Small intestine (tissue), 7 donors: ENCODE data around the gene URAD. TPM values are rescaled to one million over a fixed set of nuclear protein-coding genes. Genes with fewer than 3 reads are reported as not detected.
"Not testable (repeated sequence)": the region's sequence is repeated elsewhere in the genome, so short reads cannot be mapped to it uniquely, and the experiment has no call there.

Experiments used
- DNase-seq, 2 donors: peaks; one replicate each; pipeline versions ENCODE4 v3.0.0 to v3.0.0-alpha.2; 2013
- FAIRE-seq: peaks from 2 replicates; lab custom pipeline; 2012; peaks lifted over from hg19 to GRCh38; lab: Jason Lieb, UNC
- H3K27ac ChIP-seq, 3 donors: one replicate each; pipeline ENCODE4 v1.5.1; 2013; ENCODE audit warnings: low read length in 2 of 3, mild to moderate bottlenecking in 2 of 3, control low read depth in 1 of 3, inconsistent platforms in 1 of 3, low read depth in 1 of 3, moderate library complexity in 1 of 3
- H3K27me3 ChIP-seq, 3 donors: one replicate each; pipeline ENCODE4 v1.6.1; 2013; ENCODE audit warnings: low read length in 3 of 3, inconsistent platforms in 1 of 3; ENCODE audit not compliant: control insufficient read depth in 3 of 3, insufficient read depth in 3 of 3
- H3K36me3 ChIP-seq, 3 donors: one replicate each; pipeline ENCODE4 v1.6.1; 2013; ENCODE audit warnings: low read length in 3 of 3, inconsistent platforms in 1 of 3, low read depth in 1 of 3, mild to moderate bottlenecking in 1 of 3, moderate library complexity in 1 of 3; ENCODE audit not compliant: control insufficient read depth in 3 of 3, insufficient read depth in 2 of 3
- H3K4me1 ChIP-seq, 3 donors: one replicate each; pipeline ENCODE4 v1.6.1; 2013; ENCODE audit warnings: low read length in 2 of 3, inconsistent platforms in 1 of 3, low read depth in 1 of 3, mild to moderate bottlenecking in 1 of 3, moderate library complexity in 1 of 3; ENCODE audit not compliant: control insufficient read depth in 3 of 3, insufficient read depth in 2 of 3
- H3K4me3 ChIP-seq, 3 donors: one replicate each; pipeline ENCODE4 v1.5.1; 2013; ENCODE audit warnings: low read length in 3 of 3, control low read depth in 1 of 3, inconsistent platforms in 1 of 3, low read depth in 1 of 3, mild to moderate bottlenecking in 1 of 3, moderate library complexity in 1 of 3
- H3K9me3 ChIP-seq, 2 donors: one replicate each; pipeline ENCODE4 v1.6.1; 2013; ENCODE audit warnings: low read depth in 1 of 2, low read length in 1 of 2; ENCODE audit not compliant: control insufficient read depth in 2 of 2, insufficient read depth in 1 of 2
- WGBS, 3 donors: extraction: QIAGEN DNeasy Blood & Tissue Kit; methylation state at CpG; one replicate each; pipeline ENCODE4 v1.1.7; 2013; 5-methylcytosine and 5-hydroxymethylcytosine counted together
- polyA plus RNA-seq, 4 donors: library from polyadenylated mRNA; stranded (reverse) in 3 of 4; unstranded in 1 of 4; fragments of 200-250 nt in 3 of 4; fragments of 120-200 nt in 1 of 4; gene quantifications; one replicate each; pipeline versions ENCODE4 v1.2.1 to v1.2.3, GENCODE V29; 2013
- donor health status: healthy with polysubstance abuse.
- donor health status: control.
- donor health status: control.
- donor health status: Bipolar disorder and iron deficiency.
- donor health status: healthy.

The URAD gene
- polyA plus RNA-seq, 4 donors: 12.5 to 59.8 (median 34.1) TPM

DNA sequence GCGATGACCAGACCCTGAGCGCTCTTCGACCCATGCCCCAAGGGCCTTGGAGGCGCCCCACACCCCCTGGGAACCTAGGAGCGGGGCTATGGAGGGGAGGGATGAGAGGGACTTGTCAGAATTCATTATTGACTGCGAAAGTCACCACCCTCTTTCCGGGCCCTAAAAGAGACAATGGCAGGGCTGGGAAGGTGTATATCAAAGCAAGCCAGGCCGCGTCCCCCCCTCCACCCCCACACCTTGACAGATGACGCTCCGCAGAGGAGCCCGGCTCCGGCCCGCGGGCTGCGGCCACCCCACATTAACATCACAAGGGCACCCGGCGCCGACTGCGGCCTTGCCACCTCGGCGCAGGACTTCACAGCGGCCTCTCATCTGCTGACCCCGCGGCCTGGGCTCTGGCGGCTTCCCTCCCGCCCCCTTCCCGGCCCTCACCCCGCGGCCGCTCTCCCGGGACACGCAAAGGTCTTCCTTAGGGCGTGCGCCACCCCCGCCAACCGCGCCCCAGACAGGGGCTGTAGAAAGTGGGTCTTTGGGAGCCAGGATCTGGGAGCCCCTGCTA lies 21.8 kb downstream of the URAD start:
- Histone ChIP-seq H3K4me3 (peak overlapping the region; percentile 78 to 97 (median 89)), H3K27me3 (peaks cover 0 to 52% (median 51%) of the 10 kb centered on the region in 3 donors), H3K4me1 (peaks cover 0 to 16% (median 0%) of the 10 kb centered on the region in 3 donors), H3K36me3 (peaks cover 0 to 59% (median 4%) of the 10 kb centered on the region in 3 donors), H3K27ac (peak overlapping the region; percentile 90 to 98 (median 97)), H3K9me3 (no peaks in the 10 kb centered on the region)
- WGBS, 3 donors: 3 to 7% (median 4%) methylated on average over 33 to 38 of the region's 38 CpGs
- DNase-seq (peak; percentile 44 to 50), FAIRE-seq (no peak)

DNA sequence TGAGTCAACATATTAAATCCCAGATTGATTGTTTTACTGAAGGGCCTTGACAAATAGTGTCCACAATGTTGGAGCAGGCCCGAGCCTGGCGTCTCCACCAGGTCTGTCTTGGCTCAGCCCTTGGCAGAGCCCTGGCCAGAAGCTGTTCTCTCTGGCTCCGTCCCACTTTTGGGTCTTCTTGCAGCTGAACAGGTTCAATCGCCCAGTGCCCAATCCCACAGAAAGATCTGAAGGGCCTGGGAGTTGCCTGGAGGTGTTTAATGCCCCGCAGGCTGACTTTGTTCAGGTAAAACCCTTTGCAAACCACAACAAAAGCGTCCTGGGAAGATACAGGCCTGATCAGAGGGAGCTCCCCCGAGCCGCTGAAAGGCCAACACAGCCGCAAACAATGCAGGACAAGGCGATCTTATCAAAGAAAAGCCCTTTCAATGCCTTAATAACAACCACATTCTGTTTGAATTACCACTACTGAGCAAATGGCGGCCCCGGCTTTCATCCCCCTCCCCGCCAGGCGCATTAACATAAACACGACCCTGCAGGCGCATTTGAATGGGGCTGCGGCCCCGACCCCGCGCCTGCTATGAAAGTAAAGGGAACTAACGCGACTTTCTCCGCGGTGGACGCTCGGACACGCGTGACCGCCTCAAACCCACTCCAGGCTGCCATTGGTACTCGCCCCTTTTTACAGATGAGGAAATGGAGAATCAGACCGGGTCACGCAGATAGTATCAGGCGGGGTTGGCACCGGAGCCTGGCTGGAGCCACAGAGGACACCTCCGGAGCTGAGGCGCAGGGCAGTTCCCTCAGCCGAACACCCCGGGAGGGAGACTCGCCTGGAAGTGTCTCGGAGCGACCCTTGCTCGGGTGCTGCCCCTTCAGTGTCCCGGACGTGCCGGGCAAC lies 22.5 kb downstream of the URAD start:
- DNase-seq (peak; percentile 55 to 64), FAIRE-seq (no peak)
- Histone ChIP-seq H3K27ac (peak overlapping the region; percentile 90 to 98 (median 97)), H3K4me3 (peak overlapping the region; percentile 78 to 97 (median 89)), H3K4me1 (peaks cover 0 to 14% (median 3%) of the 10 kb centered on the region in 3 donors), H3K27me3 (peaks cover 0 to 52% (median 51%) of the 10 kb centered on the region in 3 donors), H3K9me3 (no peaks in the 10 kb centered on the region), H3K36me3 (peaks cover 0 to 66% (median 4%) of the 10 kb centered on the region in 3 donors)
- WGBS, 3 donors: 2 to 7% (median 6%) methylated on average over 44 to 45 of the region's 45 CpGs

DNA sequence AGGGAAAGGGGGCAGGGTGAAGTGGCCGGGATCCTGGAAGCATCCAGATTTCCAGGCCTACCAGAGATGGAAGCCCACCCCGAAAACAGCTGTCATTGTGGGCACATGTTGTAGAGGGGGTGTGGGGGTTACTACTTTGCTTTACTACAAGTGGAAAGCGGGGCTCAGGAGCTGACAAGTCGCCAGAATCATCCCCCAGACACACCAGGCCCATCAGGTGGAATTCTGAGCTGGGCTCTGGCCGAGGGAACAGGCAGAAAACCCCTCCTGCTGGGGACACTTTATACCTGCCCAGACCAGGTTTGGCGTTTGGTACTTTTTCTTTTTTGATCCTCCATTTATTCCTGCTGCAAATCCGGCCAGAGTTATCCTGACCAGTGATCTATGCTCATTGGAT lies 23.2 kb downstream of the URAD start:
- no peak for FAIRE-seq
- Histone ChIP-seq H3K4me3 (peak overlapping the region; percentile 78 to 97 (median 89)), H3K27me3 (peaks cover 0 to 50% (median 49%) of the 10 kb centered on the region in 3 donors), H3K4me1 (peaks cover 0 to 16% (median 3%) of the 10 kb centered on the region in 3 donors), H3K27ac (peak overlapping the region; percentile 90 to 98 (median 97)), H3K9me3 (no peaks in the 10 kb centered on the region), H3K36me3 (peaks cover 0 to 67% (median 4%) of the 10 kb centered on the region in 3 donors)
- peak in 1 of 2 donors; percentile 48 for DNase-seq
- 13 to 28% (median 22%) methylated on average over 7 of the region's 7 CpGs for WGBS, 3 donors

DNA sequence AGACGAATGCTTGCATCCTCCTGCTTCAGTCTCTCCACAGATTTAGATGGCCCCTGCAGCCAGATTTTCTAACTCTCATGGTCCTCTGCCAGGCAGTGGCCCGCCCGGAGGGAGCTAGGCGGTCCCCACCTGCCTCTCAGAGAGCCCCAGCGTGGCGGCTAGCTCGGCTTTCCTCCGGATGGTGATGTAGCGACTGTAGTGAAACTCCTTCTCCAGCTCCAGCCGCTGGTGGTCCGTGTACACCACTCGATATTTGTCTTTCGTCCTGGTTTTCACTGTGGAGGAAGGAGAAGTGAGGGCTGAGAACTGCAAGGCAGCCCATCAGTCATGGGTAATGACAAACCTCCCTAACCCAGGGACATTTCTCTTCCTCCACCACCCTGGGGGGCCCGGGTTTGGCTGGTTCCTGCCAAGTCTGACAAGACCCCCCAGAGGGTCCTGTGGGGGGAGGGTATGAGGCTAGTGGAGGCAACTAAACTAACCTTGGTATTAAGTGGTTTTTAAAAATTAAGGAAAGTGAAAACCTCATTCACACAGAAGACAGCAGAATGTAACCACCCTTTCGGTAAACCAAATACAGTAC lies 23.7 kb downstream of the URAD start:
- Histone ChIP-seq H3K4me3 (peak overlapping the region; percentile 78 to 97 (median 89)), H3K27ac (peak overlapping the region; percentile 90 to 98 (median 97)), H3K9me3 (no peaks in the 10 kb centered on the region), H3K36me3 (peaks cover 0 to 67% (median 4%) of the 10 kb centered on the region in 3 donors), H3K4me1 (peaks cover 0 to 18% (median 3%) of the 10 kb centered on the region in 3 donors), H3K27me3 (peaks cover 0 to 50% (median 49%) of the 10 kb centered on the region in 3 donors)
- no peak for FAIRE-seq
- WGBS, 3 donors: 4 to 14% (median 10%) methylated on average over 15 of the region's 15 CpGs
- peak; percentile 35 to 60 for DNase-seq

DNA sequence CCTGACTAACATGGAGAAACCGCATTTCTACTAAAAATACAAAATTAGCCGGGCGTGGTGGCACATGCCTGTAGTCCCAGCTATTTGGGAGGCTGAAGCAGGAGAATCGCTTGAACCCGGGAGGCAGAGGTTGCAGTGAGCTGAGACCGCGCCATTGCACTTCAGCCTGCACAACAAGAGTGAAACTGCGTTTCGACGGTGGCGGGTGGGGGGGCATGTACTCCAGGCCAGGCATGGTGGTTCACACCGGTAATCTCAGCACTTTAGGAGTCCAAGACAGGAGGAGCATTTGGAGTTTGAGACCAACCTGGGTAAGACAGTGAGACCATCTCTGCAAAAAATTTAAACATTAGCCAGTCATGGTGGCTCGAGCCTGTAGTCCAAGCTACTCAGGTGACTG lies 24.3 kb downstream of the URAD start:
- peak overlapping the region; percentile 62 to 98 (median 97) for H3K27ac ChIP-seq
- not testable (repeated sequence) for H3K9me3 ChIP-seq, FAIRE-seq
- H3K4me3 ChIP-seq: peak overlapping the region in 2 of 3 donors; percentile 89 to 97
- peaks cover 0 to 67% (median 4%) of the 10 kb centered on the region in 3 donors for H3K36me3 ChIP-seq
- DNase-seq: peak; percentile 55 to 80
- 13 to 44% (median 23%) methylated on average over 13 of the region's 13 CpGs for WGBS, 3 donors
- peaks cover 0 to 24% (median 3%) of the 10 kb centered on the region in 3 donors for H3K4me1 ChIP-seq
- peaks cover 0 to 47% (median 44%) of the 10 kb centered on the region in 3 donors for H3K27me3 ChIP-seq

DNA sequence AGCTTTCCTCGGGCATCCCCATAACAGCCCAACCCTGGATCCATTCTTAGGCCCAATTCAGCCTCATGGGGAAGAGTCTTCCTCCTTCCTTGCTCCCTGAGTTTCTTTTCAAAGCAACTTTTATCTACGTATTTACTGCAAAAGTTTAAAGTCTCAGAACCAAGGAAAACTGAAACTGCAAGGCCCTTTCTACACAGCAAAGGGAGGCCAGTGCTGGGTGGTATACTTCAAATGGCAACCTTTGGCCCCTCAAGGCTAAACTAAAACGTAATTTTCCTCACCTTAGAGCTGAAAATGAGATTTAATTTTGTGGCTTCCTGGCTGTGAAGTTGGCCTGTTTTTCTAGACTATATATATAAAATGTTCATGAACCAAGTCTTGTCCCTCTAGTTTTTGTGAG lies 25.0 kb downstream of the URAD start:
- no peaks in the 10 kb centered on the region for H3K9me3 ChIP-seq
- peaks cover 3 to 30% (median 3%) of the 10 kb centered on the region in 3 donors for H3K4me1 ChIP-seq
- peak overlapping the region in 1 of 3 donors; percentile 36 for H3K4me3 ChIP-seq
- DNase-seq: peak; percentile 69 to 86
- H3K27ac ChIP-seq: peak overlapping the region in 2 of 3 donors; percentile 74 to 98
- H3K27me3 ChIP-seq: peaks cover 0 to 43% (median 41%) of the 10 kb centered on the region in 3 donors
- H3K36me3 ChIP-seq: peaks cover 0 to 67% (median 4%) of the 10 kb centered on the region in 3 donors
- FAIRE-seq: no peak
- WGBS, 3 donors: 4 to 41% (median 40%) methylated on average over 3 of the region's 3 CpGs

DNA sequence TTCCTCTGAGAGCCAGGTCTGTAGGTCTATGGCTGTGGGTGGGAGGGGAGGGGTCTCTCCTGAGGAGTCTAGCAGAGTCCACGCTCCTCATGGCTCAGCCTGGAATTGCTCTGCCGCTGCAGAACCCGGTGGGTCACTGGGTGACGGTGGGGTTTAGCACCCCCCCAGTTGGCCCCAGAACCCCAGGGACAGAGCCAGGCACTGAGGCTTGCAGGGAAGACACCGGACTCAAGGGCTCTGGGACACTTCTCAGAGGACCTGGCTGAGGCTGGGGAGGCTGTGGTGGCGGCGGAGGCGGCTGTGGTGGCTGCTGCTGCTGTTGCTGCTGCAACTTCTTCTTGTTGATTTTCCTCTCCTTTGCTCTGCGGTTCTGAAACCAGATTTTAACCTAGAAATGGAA lies 25.5 kb downstream of the URAD start:
- peaks cover 3 to 32% (median 3%) of the 10 kb centered on the region in 3 donors for H3K4me1 ChIP-seq
- 24 to 40% (median 38%) methylated on average over 9 of the region's 9 CpGs for WGBS, 3 donors
- DNase-seq (no peak), FAIRE-seq (no peak)
- peaks cover 0 to 65% (median 4%) of the 10 kb centered on the region in 3 donors for H3K36me3 ChIP-seq
- H3K27ac ChIP-seq: peak overlapping the region; percentile 74 to 98 (median 76)
- peaks cover 0 to 39% (median 38%) of the 10 kb centered on the region in 3 donors for H3K27me3 ChIP-seq
- peak overlapping the region in 1 of 3 donors; percentile 36 for H3K4me3 ChIP-seq
- H3K9me3 ChIP-seq: no peaks in the 10 kb centered on the region
